ENCODE measurements around the gene NUP214. TPM values are rescaled to one million over a fixed set of nuclear protein-coding genes. Genes with fewer than 3 reads are reported as not detected.
A peak's percentile ranks its signal among the peaks of the same experiment; 100 is the strongest.

Gene NUP214
- total and polyA plus RNA-seq, 2 of the 4 experiments (the other 2 are of a cell fraction) = 7.9 to 13.4 TPM

- Histone ChIP-seq H3K23ac (ENCODE audit: low read depth, low read length) (no peak overlapping the region), H3K4me1 (ENCODE audit: control insufficient read depth, insufficient read depth, low read length) (peaks cover 7% of the 10 kb centered on the region), H2AK9ac (replicated peaks; ENCODE audit: low read depth, low read length, poor library complexity) (peak overlapping the region; percentile 17), H3K18ac (ENCODE audit: low read depth, low read length) (no peak overlapping the region), H2BK5ac (ENCODE audit: low read depth, low read length, poor library complexity, severe bottlenecking) (no peak overlapping the region), H3K27ac (ENCODE audit: insufficient read depth, low read length) (no peak overlapping the region), H3K4ac (ENCODE audit: low read depth, low read length) (no peak overlapping the region), H3K9me1 (ENCODE audit: insufficient read depth, low read length) (peaks cover 2% of the 10 kb centered on the region; the same call in 1 of the 2 replicates), H3K4me3 (ENCODE audit: insufficient read depth, low read depth, low read length) (no peak overlapping the region), H3K4me2 (ENCODE audit: low read depth, low read length) (no peak overlapping the region), H4K20me1 (ENCODE audit: insufficient read depth, low read length) (no peaks in the 10 kb centered on the region), H3K56ac (ENCODE audit: extremely low read depth, insufficient read depth, low read length) (no peak overlapping the region), H2BK15ac (ENCODE audit: low read depth, low read length) (no peak overlapping the region), H3K36me3 (ENCODE audit: control insufficient read depth, insufficient read depth, low read length) (peaks cover 27% of the 10 kb centered on the region), H3K9me3 (ENCODE audit: control insufficient read depth, insufficient read depth, low read length) (no peaks in the 10 kb centered on the region), H3K27me3 (ENCODE audit: control insufficient read depth, insufficient read depth, low read length) (no peaks in the 10 kb centered on the region), H4K8ac (ENCODE audit: low read depth in 2 of 2, low read length in 2 of 2) (peak overlapping the region in 1 of 2 experiments; percentile 40; a peak in 2 of 4 replicates), H3K79me1 (ENCODE audit: low read depth in 1 of 2, low read length in 2 of 2) (no peaks in the 10 kb centered on the region), H3K9ac (ENCODE audit: low read depth, low read length) (no peak overlapping the region), H3K14ac (replicated peaks; ENCODE audit: low read depth, low read length) (no peak overlapping the region), H4K91ac (ENCODE audit: insufficient read depth, low read depth, low read length) (no peak overlapping the region), H2BK20ac (ENCODE audit: low read depth, low read length) (no peak overlapping the region), H2AFZ (replicated peaks; ENCODE audit: low read length, poor library complexity) (no peak overlapping the region), H4K5ac (ENCODE audit: low read depth, low read length) (0 out of 2 replicates have a peak overlapping the region, but pooled peaks have one; percentile 12), H2BK120ac (ENCODE audit: low read depth, low read length) (no peak overlapping the region), H2AK5ac (ENCODE audit: low read depth, low read length) (no peak overlapping the region)
- no peak for TF ChIP-seq CEBPB (IDR thresholded peaks at IDR 0.05; ENCODE audit: low read depth, low read length)
- no peak for DNase-seq
- dilution Hi-C loops (cut with HindIII; ENCODE audit: low sequenced_read_pairs, unreplicated experiment) = no loop called here
- CTCF ChIA-PET = no interaction called here
- POLR2A ChIA-PET (ENCODE audit: unreplicated experiment) = interaction anchor here (0.9 kb wide), 1 partner anchor 12 kb away, joined by 22 read pairs; no protein-coding TSS in a partner anchor
- 100% methylated on average over 1 of the region's 7 CpGs; no CpG with 5 or more reads in 1 of the 2 experiments for WGBS, 2 experiments (ENCODE audit: extremely low coverage in 2 of 2, insufficient read length in 1 of 2)
- in situ Hi-C loops (cut with MboI; ENCODE audit: low sequenced_read_pairs) = no loop called here
- no TSS peak for BruUV-seq (replicated peaks)
- intact Hi-C loops (cut with micrococcal nuclease) = no loop called here
- ATAC-seq (ENCODE audit: low read depth) = no peak
These were observed 111.9 kb downstream of the NUP214 start for GRCh38 chr9:131237291-131237690.
